ENCODE results near the gene QSOX2.

DNA sequence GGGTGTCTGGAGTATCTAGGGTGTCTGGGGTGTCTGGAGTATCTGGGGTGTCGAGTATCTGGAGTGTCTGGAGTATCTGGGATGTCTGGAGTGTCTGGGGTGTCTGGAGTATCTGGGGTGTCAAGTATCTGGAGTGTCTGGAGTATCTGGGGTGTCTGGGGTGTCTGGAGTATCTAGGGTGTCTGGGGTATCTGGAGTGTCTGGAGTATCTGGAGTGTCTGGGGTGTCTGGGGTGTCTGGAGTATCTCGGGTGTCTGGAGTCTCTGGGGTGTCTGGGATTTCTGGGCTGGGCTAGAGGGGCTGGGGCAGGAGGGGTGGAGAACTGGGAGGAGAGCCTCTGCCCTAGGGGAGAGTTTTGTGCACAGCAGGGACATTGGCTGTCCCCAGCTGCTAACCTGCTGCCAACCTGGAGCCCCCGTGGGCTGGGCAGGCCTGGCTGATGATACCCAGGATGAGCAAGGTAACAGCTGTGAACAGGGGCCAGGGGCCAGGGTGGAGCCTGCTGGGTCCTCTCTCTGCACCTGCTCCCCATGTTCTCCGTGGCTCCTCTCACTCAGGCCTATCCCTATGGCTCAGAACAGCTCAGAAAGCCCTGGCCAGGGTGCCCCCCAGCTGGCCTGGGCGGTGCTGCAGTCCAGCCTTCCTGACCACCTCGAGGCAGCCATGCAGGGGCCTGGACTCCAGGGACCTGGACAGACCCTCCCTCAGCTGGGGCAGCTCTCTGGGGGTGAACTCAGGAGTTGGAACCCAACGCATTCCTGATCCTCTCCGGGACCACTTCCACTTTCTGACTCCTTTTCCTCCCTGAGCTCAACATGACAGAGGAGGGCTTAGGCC lies 70.6 kb downstream of the QSOX2 start:
- TF ChIP-seq, protein P1, sequence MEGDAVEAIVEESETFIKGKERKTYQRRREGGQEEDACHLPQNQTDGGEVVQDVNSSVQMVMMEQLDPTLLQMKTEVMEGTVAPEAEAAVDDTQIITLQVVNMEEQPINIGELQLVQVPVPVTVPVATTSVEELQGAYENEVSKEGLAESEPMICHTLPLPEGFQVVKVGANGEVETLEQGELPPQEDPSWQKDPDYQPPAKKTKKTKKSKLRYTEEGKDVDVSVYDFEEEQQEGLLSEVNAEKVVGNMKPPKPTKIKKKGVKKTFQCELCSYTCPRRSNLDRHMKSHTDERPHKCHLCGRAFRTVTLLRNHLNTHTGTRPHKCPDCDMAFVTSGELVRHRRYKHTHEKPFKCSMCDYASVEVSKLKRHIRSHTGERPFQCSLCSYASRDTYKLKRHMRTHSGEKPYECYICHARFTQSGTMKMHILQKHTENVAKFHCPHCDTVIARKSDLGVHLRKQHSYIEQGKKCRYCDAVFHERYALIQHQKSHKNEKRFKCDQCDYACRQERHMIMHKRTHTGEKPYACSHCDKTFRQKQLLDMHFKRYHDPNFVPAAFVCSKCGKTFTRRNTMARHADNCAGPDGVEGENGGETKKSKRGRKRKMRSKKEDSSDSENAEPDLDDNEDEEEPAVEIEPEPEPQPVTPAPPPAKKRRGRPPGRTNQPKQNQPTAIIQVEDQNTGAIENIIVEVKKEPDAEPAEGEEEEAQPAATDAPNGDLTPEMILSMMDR (conservative IDR thresholded peaks at IDR 0.05; ENCODE audit: low read length), result 0 out of 2 replicates have a peak, but pooled peaks have one; percentile 13
- TF ChIP-seq EZH2phosphoT487 (IDR thresholded peaks at IDR 0.05; ENCODE audit: borderline replicate concordance), result no peak

All from Loucy (cell line).